ENCODE data around the gene GPR39. TPM values are rescaled to one million over a fixed set of nuclear protein-coding genes. Genes with fewer than 3 reads are reported as not detected.

The GPR39 gene
- total and polyA plus RNA-seq, 12 donors: 0.04 TPM; not detected in 11

- ATAC-seq (no peak), DNase-seq (no peak)
- H3K27me3 ChIP-seq: peaks cover 0 to 3% (median 0%) of the 10 kb centered on the region in 7 donors
- H3K36me3 ChIP-seq: no peaks in the 10 kb centered on the region
- TF ChIP-seq CTCF (IDR thresholded peaks at IDR 0.05): no peak
- H3K4me3 ChIP-seq: no peak overlapping the region
- intact Hi-C loops (cut with DNase I): no loop called here
- no peaks in the 10 kb centered on the region for H3K4me1 ChIP-seq
- H3K9me3 ChIP-seq: no peaks in the 10 kb centered on the region
- no peak overlapping the region for H3K27ac ChIP-seq
- 86 to 94% methylated on average over 2 of the region's 2 CpGs for WGBS, 2 donors
These were observed 144.0 kb downstream of the GPR39 start for GRCh38 chr2:132560562-132560961.

GRCh38 chr2:132562245-132562644 lies 145.6 kb downstream of the GPR39 start:
- intact Hi-C loops (cut with DNase I): no loop called here
- ATAC-seq: no peak
- Histone ChIP-seq H3K27me3 (peaks cover 0 to 3% (median 0%) of the 10 kb centered on the region in 7 donors), H3K4me1 (no peaks in the 10 kb centered on the region), H3K36me3 (no peaks in the 10 kb centered on the region), H3K27ac (no peak overlapping the region), H3K9me3 (no peaks in the 10 kb centered on the region), H3K4me3 (no peak overlapping the region)
- no peak for DNase-seq
- no peak for TF ChIP-seq CTCF (IDR thresholded peaks at IDR 0.05)
- WGBS, 2 donors: 77 to 87% methylated on average over 4 of the region's 4 CpGs

GRCh38 chr2:132564065-132564464 lies 147.5 kb downstream of the GPR39 start:
- ATAC-seq (no peak), DNase-seq (no peak)
- 87 to 89% methylated on average over 2 of the region's 2 CpGs for WGBS, 2 donors
- no peaks in the 10 kb centered on the region for H3K27me3 ChIP-seq
- H3K4me3 ChIP-seq: no peak overlapping the region
- no peaks in the 10 kb centered on the region for H3K36me3 ChIP-seq
- no peaks in the 10 kb centered on the region for H3K9me3 ChIP-seq
- no peak for TF ChIP-seq CTCF (IDR thresholded peaks at IDR 0.05)
- no peak overlapping the region for H3K27ac ChIP-seq
- intact Hi-C loops (cut with DNase I): no loop called here
- H3K4me1 ChIP-seq: no peaks in the 10 kb centered on the region

- Histone ChIP-seq H3K36me3 (no peaks in the 10 kb centered on the region), H3K4me3 (no peak overlapping the region), H3K4me1 (no peaks in the 10 kb centered on the region), H3K27ac (no peak overlapping the region), H3K27me3 (peaks cover 0 to 6% (median 0%) of the 10 kb centered on the region in 7 donors), H3K9me3 (no peaks in the 10 kb centered on the region)
- intact Hi-C loops (cut with DNase I): no loop called here
- ATAC-seq (no peak), DNase-seq (no peak)
- 81 to 91% methylated on average over 6 of the region's 6 CpGs for WGBS, 2 donors
- TF ChIP-seq CTCF (IDR thresholded peaks at IDR 0.05): no peak
These were observed 149.8 kb downstream of the GPR39 start for GRCh38 chr2:132566379-132566778.

Data from heart right ventricle (tissue), 16 donors.